GM21576 (cell line): ENCODE results near the gene NHS.
A peak's percentile ranks its signal among the peaks of the same experiment; 100 is the strongest.

ENCODE experiments used
- ATAC-seq: cut with Tn5 transposase; IDR thresholded peaks from one replicate; pipeline ENCODE4 v1.9.1; 2021; ENCODE audit warnings: mild to moderate bottlenecking, moderate library complexity; ENCODE audit not compliant: unreplicated experiment

Gene NHS

GRCh38 chrX:17610788-17611187, 235.8 kb downstream of the NHS start:
- no peak for ATAC-seq

- ATAC-seq, result no peak
Observed at GRCh38 chrX:17613979-17614588, 239.1 kb downstream of the NHS start.

GRCh38 chrX:17616936-17617335, 241.9 kb downstream of the NHS start:
- ATAC-seq, result no peak

GRCh38 chrX:17617806-17618205, 242.8 kb downstream of the NHS start:
- ATAC-seq, result no peak

- no peak for ATAC-seq
Observed at GRCh38 chrX:17621566-17622270, 246.7 kb downstream of the NHS start.

GRCh38 chrX:17622331-17622730, 247.3 kb downstream of the NHS start:
- no peak for ATAC-seq

- no peak for ATAC-seq
Observed at GRCh38 chrX:17623750-17624149, 248.8 kb downstream of the NHS start.

- ATAC-seq, result no peak
Observed at GRCh38 chrX:17627026-17627425, 252.0 kb downstream of the NHS start.

GRCh38 chrX:17628976-17629375, 254.0 kb downstream of the NHS start:
- no peak for ATAC-seq

- ATAC-seq, result no peak
Observed at GRCh38 chrX:17629519-17629918, 254.5 kb downstream of the NHS start.

- ATAC-seq, result no peak
Observed at GRCh38 chrX:17631647-17632046, 256.6 kb downstream of the NHS start.

- ATAC-seq, result peak; percentile 53
Observed at GRCh38 chrX:17632942-17633341, 257.9 kb downstream of the NHS start.

- ATAC-seq, result no peak
Observed at GRCh38 chrX:17633546-17633945, 258.5 kb downstream of the NHS start.

- ATAC-seq, result no peak
Observed at GRCh38 chrX:17634542-17635207, 259.7 kb downstream of the NHS start.

GRCh38 chrX:17635231-17635630, 260.2 kb downstream of the NHS start:
- no peak for ATAC-seq

- ATAC-seq, result no peak
Observed at GRCh38 chrX:17637235-17637634, 262.2 kb downstream of the NHS start.

- no peak for ATAC-seq
Observed at GRCh38 chrX:17638731-17639130, 263.7 kb downstream of the NHS start.

GRCh38 chrX:17642891-17643290, 267.9 kb downstream of the NHS start:
- ATAC-seq, result no peak

GRCh38 chrX:17643528-17643927, 268.5 kb downstream of the NHS start:
- ATAC-seq, result no peak

- ATAC-seq, result no peak
Observed at GRCh38 chrX:17644001-17644400, 269.0 kb downstream of the NHS start.

- ATAC-seq, result no peak
Observed at GRCh38 chrX:17654116-17654515, 279.1 kb downstream of the NHS start.
